Hepatocyte (in vitro differentiated cells): ENCODE results near the gene SF3B6.

ENCODE experiments used
- CTCF ChIP-seq: fragments of 200-600 bp; sonication (generic); IDR thresholded peaks from 2 replicates; pipeline ENCODE4 v1.5.1; 2016; ENCODE audit warnings: antibody characterized with exemption, mild to moderate bottlenecking; ENCODE audit not compliant: poor library complexity
- EZH2 ChIP-seq: fragments of 200-600 bp; sonication (generic); IDR thresholded peaks from 2 replicates; pipeline ENCODE4 v1.6.1; 2016; ENCODE audit warnings: antibody characterized with exemption, mild to moderate bottlenecking, borderline replicate concordance

GRCh38 chr2:24115057-24115456, 38.9 kb upstream of the SF3B6 start:
- TF ChIP-seq EZH2 (no peak), CTCF (no peak)
